Fibroblast of lung (primary cell): ENCODE data around the gene CDC5L.

ENCODE experiments used
- EZH2 ChIP-seq: IDR thresholded peaks from 2 replicates; pipeline ENCODE4 v1.5.1; 2012; ENCODE audit warnings: low read length, control low read depth, mild to moderate bottlenecking; ENCODE audit errors: missing control alignments
- TF ChIP-seq, protein P1 (sequence below), 2 donors: IDR thresholded peaks in 1 of 2; conservative IDR thresholded peaks in 1 of 2; 1 replicate in 1 of 2; 2 replicates in 1 of 2; pipeline ENCODE4 v1.5.1; 2011 to 2012; ENCODE audit warnings: low read length in 2 of 2, control low read depth in 1 of 2, inconsistent platforms in 1 of 2, low read depth in 1 of 2, mild to moderate bottlenecking in 1 of 2

DNA sequence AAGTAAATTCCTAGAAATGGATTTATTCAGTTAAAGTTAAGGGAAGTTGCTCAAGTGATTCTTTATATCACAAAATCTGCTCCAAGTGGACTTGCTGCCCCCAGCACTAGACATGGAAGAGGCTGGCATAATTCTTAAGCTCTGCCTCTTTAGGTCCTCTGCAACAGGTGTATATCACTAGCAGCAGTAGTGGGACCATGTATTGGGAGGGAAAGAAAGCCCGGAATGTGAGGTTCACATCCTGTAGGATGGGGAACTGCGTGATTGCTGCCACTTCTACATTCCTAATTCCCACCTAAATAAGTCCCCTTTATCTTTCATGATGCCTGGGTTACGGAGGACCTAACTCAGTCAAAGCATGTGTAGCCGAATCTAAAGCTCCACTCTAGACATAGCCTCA is 31.9 kb upstream of the CDC5L start:
- TF ChIP-seq, protein P1, sequence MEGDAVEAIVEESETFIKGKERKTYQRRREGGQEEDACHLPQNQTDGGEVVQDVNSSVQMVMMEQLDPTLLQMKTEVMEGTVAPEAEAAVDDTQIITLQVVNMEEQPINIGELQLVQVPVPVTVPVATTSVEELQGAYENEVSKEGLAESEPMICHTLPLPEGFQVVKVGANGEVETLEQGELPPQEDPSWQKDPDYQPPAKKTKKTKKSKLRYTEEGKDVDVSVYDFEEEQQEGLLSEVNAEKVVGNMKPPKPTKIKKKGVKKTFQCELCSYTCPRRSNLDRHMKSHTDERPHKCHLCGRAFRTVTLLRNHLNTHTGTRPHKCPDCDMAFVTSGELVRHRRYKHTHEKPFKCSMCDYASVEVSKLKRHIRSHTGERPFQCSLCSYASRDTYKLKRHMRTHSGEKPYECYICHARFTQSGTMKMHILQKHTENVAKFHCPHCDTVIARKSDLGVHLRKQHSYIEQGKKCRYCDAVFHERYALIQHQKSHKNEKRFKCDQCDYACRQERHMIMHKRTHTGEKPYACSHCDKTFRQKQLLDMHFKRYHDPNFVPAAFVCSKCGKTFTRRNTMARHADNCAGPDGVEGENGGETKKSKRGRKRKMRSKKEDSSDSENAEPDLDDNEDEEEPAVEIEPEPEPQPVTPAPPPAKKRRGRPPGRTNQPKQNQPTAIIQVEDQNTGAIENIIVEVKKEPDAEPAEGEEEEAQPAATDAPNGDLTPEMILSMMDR (conservative IDR thresholded peaks at IDR 0.05 in 1 of 2, IDR thresholded peaks at IDR 0.05 in 1 of 2; ENCODE audit: low read depth in 1 of 2, low read length in 2 of 2), result no peak
- no peak for TF ChIP-seq EZH2
